GM23248 (cell line): Measurements from ENCODE around the gene MAN1C1. TPM values are rescaled to one million over a fixed set of nuclear protein-coding genes. Genes with fewer than 3 reads are reported as not detected.

Experiments
- DNase-seq: peaks from one replicate; pipeline ENCODE4 v3.0.0-alpha.2; 2015
- H2AFZ ChIP-seq: fragments of 200-600 bp; sonication (generic); 2 replicates; pipeline ENCODE4 v1.6.1; 2016; ENCODE audit warnings: antibody characterized with exemption
- H3F3A ChIP-seq: fragments of 200-600 bp; sonication (generic); 2 replicates; pipeline ENCODE4 v1.6.1; 2016; ENCODE audit warnings: mild to moderate bottlenecking, antibody characterized with exemption, mixed run types; ENCODE audit not compliant: insufficient read depth
- H3K27ac ChIP-seq: fragments of 200-600 bp; sonication (generic); 2 replicates; pipeline ENCODE4 v1.5.1; 2016; ENCODE audit warnings: mild to moderate bottlenecking
- H3K27me3 ChIP-seq: fragments of 200-600 bp; sonication (generic); replicated peaks from 2 replicates; pipeline ENCODE4 v1.6.1; 2016; ENCODE audit warnings: mild to moderate bottlenecking; ENCODE audit not compliant: insufficient read depth
- H3K36me3 ChIP-seq: fragments of 200-600 bp; sonication (generic); 2 replicates; pipeline ENCODE4 v1.6.1; 2016; ENCODE audit warnings: low read depth, mild to moderate bottlenecking
- H3K4me1 ChIP-seq: fragments of 200-600 bp; sonication (generic); 2 replicates; pipeline ENCODE4 v1.6.1; 2016; ENCODE audit warnings: mild to moderate bottlenecking; ENCODE audit not compliant: insufficient read depth
- H3K4me2 ChIP-seq: fragments of 200-600 bp; sonication (generic); one replicate; pipeline ENCODE4 v1.6.1; 2016; ENCODE audit warnings: mild to moderate bottlenecking; ENCODE audit not compliant: unreplicated experiment
- H3K4me3 ChIP-seq: fragments of 200-600 bp; sonication (generic); 2 replicates; pipeline ENCODE4 v1.5.1; 2016; ENCODE audit warnings: mild to moderate bottlenecking
- H3K79me2 ChIP-seq: fragments of 200-600 bp; sonication (generic); 2 replicates; pipeline ENCODE4 v1.6.1; 2016; ENCODE audit warnings: mild to moderate bottlenecking; ENCODE audit not compliant: insufficient read depth
- H3K9ac ChIP-seq: fragments of 200-600 bp; sonication (generic); 2 replicates; pipeline ENCODE4 v1.6.1; 2016; ENCODE audit warnings: mild to moderate bottlenecking
- H3K9me2 ChIP-seq: fragments of 200-600 bp; sonication (generic); 2 replicates; pipeline ENCODE4 v1.6.1; 2016; ENCODE audit warnings: mixed run types, mild to moderate bottlenecking, moderate library complexity; ENCODE audit not compliant: insufficient read depth
- H3K9me3 ChIP-seq: fragments of 200-600 bp; sonication (generic); one replicate; pipeline ENCODE4 v1.6.1; 2017; ENCODE audit warnings: low read depth
- H4K20me1 ChIP-seq: fragments of 200-600 bp; sonication (generic); 2 replicates; pipeline ENCODE4 v1.6.0; 2016; ENCODE audit not compliant: insufficient read depth
- EZH2 ChIP-seq: fragments of 200-600 bp; sonication (generic); IDR thresholded peaks from 2 replicates; pipeline ENCODE4 v1.6.1; 2018; ENCODE audit warnings: antibody characterized with exemption, mild to moderate bottlenecking; ENCODE audit not compliant: insufficient read depth, poor library complexity, severe bottlenecking
- EZH2phosphoT487 ChIP-seq: fragments of 200-600 bp; sonication (generic); IDR thresholded peaks from 2 replicates; pipeline ENCODE4 v1.6.1; 2018; ENCODE audit warnings: antibody characterized with exemption, moderate library complexity, mild to moderate bottlenecking, low read depth; ENCODE audit not compliant: insufficient read depth
- WGBS, 2 experiments: methylation state at CpG; one replicate each; pipeline ENCODE4 v1.1.6; 2015 to 2017; ENCODE audit warnings: low lambda C conversion rate in 2 of 2, low coverage in 1 of 2; ENCODE audit errors: missing lambda C conversion rate in 2 of 2; 5-methylcytosine and 5-hydroxymethylcytosine counted together
- in situ Hi-C: fragments of 300-500 bp; cut with MboI; formaldehyde crosslinking; loops from 2 replicates; pipeline ENCODE4 v1.15.0; 2020
- polyA plus RNA-seq: library from polyadenylated mRNA; unstranded; fragments of >200 nt; fragmentation: Nextera tagmentation; extraction: Ambion mirVana; gene quantifications from 2 replicates; pipeline ENCODE4 v1.2.1, GENCODE V29; 2016
- total RNA-seq: library from RNA; depleted of rRNA; stranded (reverse); fragments of >200 nt; shearing (Covaris generic); gene quantifications from 2 replicates; pipeline ENCODE4 v1.2.3, GENCODE V29; 2014

The MAN1C1 gene
- total and polyA plus RNA-seq, 2 experiments from 2014 or later = 0.29 to 1.1 TPM

- H3K36me3 ChIP-seq = no peaks in the 10 kb centered on the region
- no peaks in the 10 kb centered on the region for H3K79me2 ChIP-seq
- no peak overlapping the region for H3K4me2 ChIP-seq
- in situ Hi-C loops = no loop called here
- no peak overlapping the region for H3K27ac ChIP-seq
- no peak for TF ChIP-seq EZH2phosphoT487
- TF ChIP-seq EZH2 = no peak
- no peak overlapping the region for H3K9ac ChIP-seq
- no peaks in the 10 kb centered on the region for H3K9me2 ChIP-seq
- peaks cover 24% of the 10 kb centered on the region for H3F3A ChIP-seq
- peaks cover 34% of the 10 kb centered on the region for H3K4me1 ChIP-seq
- no peaks in the 10 kb centered on the region for H3K9me3 ChIP-seq
- no peak overlapping the region for H3K4me3 ChIP-seq
- no peaks in the 10 kb centered on the region for H4K20me1 ChIP-seq
- WGBS, 2 experiments = 90 to 93% methylated on average over 11 of the region's 11 CpGs
- H2AFZ ChIP-seq = no peak overlapping the region
- H3K27me3 ChIP-seq = no peaks in the 10 kb centered on the region
- peak; percentile 55 for DNase-seq
These were observed 85.6 kb downstream of the MAN1C1 start for GRCh38 chr1:25702101-25702775.

GRCh38 chr1:25703041-25703440 is 86.5 kb downstream of the MAN1C1 start:
- TF ChIP-seq EZH2 (no peak), EZH2phosphoT487 (no peak)
- in situ Hi-C loops = no loop called here
- H3K9ac ChIP-seq = no peak overlapping the region
- H3K79me2 ChIP-seq = no peaks in the 10 kb centered on the region
- DNase-seq = no peak
- H3K36me3 ChIP-seq = no peaks in the 10 kb centered on the region
- WGBS, 2 experiments = 99 to 100% methylated on average over 5 of the region's 5 CpGs
- H3F3A ChIP-seq = peaks cover 23% of the 10 kb centered on the region
- H3K27me3 ChIP-seq = no peaks in the 10 kb centered on the region
- H3K4me1 ChIP-seq = peaks cover 42% of the 10 kb centered on the region
- no peak overlapping the region for H3K4me3 ChIP-seq
- H3K9me3 ChIP-seq = no peaks in the 10 kb centered on the region
- no peaks in the 10 kb centered on the region for H3K9me2 ChIP-seq
- H3K27ac ChIP-seq = no peak overlapping the region
- H2AFZ ChIP-seq = no peak overlapping the region
- no peaks in the 10 kb centered on the region for H4K20me1 ChIP-seq
- no peak overlapping the region for H3K4me2 ChIP-seq

- no peak overlapping the region for H3K4me2 ChIP-seq
- no peak overlapping the region for H3K4me3 ChIP-seq
- no peak overlapping the region for H3K9ac ChIP-seq
- no peaks in the 10 kb centered on the region for H4K20me1 ChIP-seq
- H3K79me2 ChIP-seq = no peaks in the 10 kb centered on the region
- no peaks in the 10 kb centered on the region for H3K9me2 ChIP-seq
- in situ Hi-C loops = no loop called here
- no peaks in the 10 kb centered on the region for H3K27me3 ChIP-seq
- no peak for DNase-seq
- H3K27ac ChIP-seq = no peak overlapping the region
- H3F3A ChIP-seq = peaks cover 23% of the 10 kb centered on the region
- H3K9me3 ChIP-seq = no peaks in the 10 kb centered on the region
- 58 to 76% methylated on average over 6 of the region's 6 CpGs for WGBS, 2 experiments
- no peak for TF ChIP-seq EZH2
- TF ChIP-seq EZH2phosphoT487 = no peak
- no peak overlapping the region for H2AFZ ChIP-seq
- H3K36me3 ChIP-seq = no peaks in the 10 kb centered on the region
- H3K4me1 ChIP-seq = peaks cover 49% of the 10 kb centered on the region
These were observed 87.2 kb downstream of the MAN1C1 start for GRCh38 chr1:25703671-25704266.

GRCh38 chr1:25704267-25704691 is 87.7 kb downstream of the MAN1C1 start:
- WGBS, 2 experiments = 85 to 91% methylated on average over 7 of the region's 7 CpGs

More at GRCh38 chr1:25704267-25704691, 87.7 kb downstream of the MAN1C1 start:
- H3K27me3 ChIP-seq = no peaks in the 10 kb centered on the region
- no peaks in the 10 kb centered on the region for H3K36me3 ChIP-seq
- no peaks in the 10 kb centered on the region for H3K79me2 ChIP-seq
- H3K4me2 ChIP-seq = no peak overlapping the region
- in situ Hi-C loops = no loop called here
- H3F3A ChIP-seq = peaks cover 23% of the 10 kb centered on the region
- TF ChIP-seq EZH2phosphoT487 = no peak
- no peak for TF ChIP-seq EZH2
- H3K4me3 ChIP-seq = no peak overlapping the region
- H4K20me1 ChIP-seq = no peaks in the 10 kb centered on the region
- no peaks in the 10 kb centered on the region for H3K9me3 ChIP-seq
- DNase-seq = no peak
- no peak overlapping the region for H3K27ac ChIP-seq
- peaks cover 48% of the 10 kb centered on the region for H3K4me1 ChIP-seq
- no peaks in the 10 kb centered on the region for H3K9me2 ChIP-seq
- no peak overlapping the region for H2AFZ ChIP-seq
- H3K9ac ChIP-seq = no peak overlapping the region
